GM19463 (cell line): ENCODE measurements around the gene FAM9A.

Experiments
- ATAC-seq: cut with Tn5 transposase; IDR thresholded peaks from one replicate; pipeline ENCODE4 v1.9.1; 2021; ENCODE audit warnings: mild to moderate bottlenecking, moderate library complexity; ENCODE audit not compliant: unreplicated experiment

Gene FAM9A

GRCh38 chrX:8801041-8801599 lies at the start of gene FAM9A:
Gene FAM9A (minus strand): TSS chrX:8801383. CDS start chrX:8800171, 1,212 bp downstream.
- no peak for ATAC-seq

GRCh38 chrX:8850478-8850877 lies 49.3 kb upstream of the FAM9A start:
- ATAC-seq = no peak

GRCh38 chrX:8849945-8850344 lies 48.8 kb upstream of the FAM9A start:
- ATAC-seq = no peak

GRCh38 chrX:8849458-8849857 lies 48.3 kb upstream of the FAM9A start:
- ATAC-seq = no peak

- ATAC-seq = no peak
Measured at GRCh38 chrX:8848911-8849310, 47.7 kb upstream of the FAM9A start.

GRCh38 chrX:8848441-8848840 lies 47.3 kb upstream of the FAM9A start:
- no peak for ATAC-seq

- no peak for ATAC-seq
Measured at GRCh38 chrX:8847360-8847759, 46.2 kb upstream of the FAM9A start.

- ATAC-seq = no peak
Measured at GRCh38 chrX:8846266-8846665, 45.1 kb upstream of the FAM9A start.

- no peak for ATAC-seq
Measured at GRCh38 chrX:8845469-8845868, 44.3 kb upstream of the FAM9A start.

- ATAC-seq = no peak
Measured at GRCh38 chrX:8845060-8845459, 43.9 kb upstream of the FAM9A start.

- ATAC-seq = no peak
Measured at GRCh38 chrX:8844157-8844556, 43.0 kb upstream of the FAM9A start.

GRCh38 chrX:8841911-8842310 lies 40.7 kb upstream of the FAM9A start:
- ATAC-seq = no peak

GRCh38 chrX:8834392-8834791 lies 33.2 kb upstream of the FAM9A start:
- ATAC-seq = no peak

GRCh38 chrX:8832582-8833378 lies 31.6 kb upstream of the FAM9A start:
- ATAC-seq = no peak

- ATAC-seq = no peak
Measured at GRCh38 chrX:8823698-8824097, 22.5 kb upstream of the FAM9A start.

GRCh38 chrX:8822002-8822401 lies 20.8 kb upstream of the FAM9A start:
- no peak for ATAC-seq

- no peak for ATAC-seq
Measured at GRCh38 chrX:8820910-8821527, 19.8 kb upstream of the FAM9A start.

- peak; percentile 89 for ATAC-seq
Measured at GRCh38 chrX:8815460-8816065, 14.4 kb upstream of the FAM9A start.

GRCh38 chrX:8813036-8813435 lies 11.9 kb upstream of the FAM9A start:
- ATAC-seq = no peak

- no peak for ATAC-seq
Measured at GRCh38 chrX:8811611-8812010, 10.4 kb upstream of the FAM9A start.

GRCh38 chrX:8808661-8809060 lies 7.5 kb upstream of the FAM9A start:
- ATAC-seq = no peak

- no peak for ATAC-seq
Measured at GRCh38 chrX:8805974-8806373, 4.8 kb upstream of the FAM9A start.
